Caki2 (cell line): Measurements from ENCODE around the gene STMP1. TPM values are rescaled to one million over a fixed set of nuclear protein-coding genes. Genes with fewer than 3 reads are reported as not detected.

Source experiments
- DNase-seq: peaks from one replicate; pipeline ENCODE4 v3.0.0-alpha.2; 2015; ENCODE audit warnings: low read depth
- in situ Hi-C: cut with HindIII; loops from 2 replicates; pipeline ENCODE4 v1.10.0; 2016; ENCODE audit warnings: low sequenced_read_pairs, low pct_unique_long_range_greater_than_20kb, mixed read lengths
- total RNA-seq: library from RNA; depleted of rRNA; stranded (reverse); fragments of >200 nt; shearing (Covaris generic); gene quantifications from 2 replicates; pipeline ENCODE4 v1.2.3, GENCODE V29; 2014; ENCODE audit warnings: low replicate concordance; rRNA removed

Gene STMP1
- total RNA-seq, 1 experiment from 2014 or later, result 29.9 TPM

DNA sequence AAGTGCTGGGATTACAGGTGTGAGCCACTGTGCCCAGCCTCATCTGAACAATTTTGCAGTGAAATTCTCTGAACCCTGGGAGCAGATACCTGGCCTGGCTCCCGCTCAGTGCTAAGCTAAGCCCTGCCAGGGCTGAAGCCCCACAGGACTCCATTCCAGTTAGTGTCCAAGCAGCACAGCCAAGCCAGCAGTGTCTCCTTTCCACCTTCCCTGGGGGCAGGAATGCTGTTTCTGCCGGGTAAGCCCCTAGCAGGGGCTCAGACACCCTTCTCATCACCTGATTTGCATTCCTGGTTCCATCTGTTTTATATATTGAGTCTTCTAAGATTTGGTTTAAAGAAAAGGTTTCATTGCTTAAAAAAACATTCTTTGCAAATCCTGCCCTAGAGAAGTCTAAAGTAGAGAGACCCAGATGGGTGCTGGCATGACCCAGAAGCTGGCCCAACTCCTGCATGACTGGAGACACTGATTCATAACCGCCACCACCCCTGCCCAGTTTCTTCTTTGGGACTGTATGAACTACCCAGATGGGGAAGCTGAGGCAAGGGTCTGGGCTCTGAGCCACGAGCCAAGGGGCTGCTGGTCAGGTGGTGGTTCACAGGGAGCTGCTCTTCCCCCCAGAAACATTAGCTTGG, 51.6 kb downstream of the STMP1 start:
- in situ Hi-C loops, result no loop called here
- DNase-seq, result no peak

GRCh38 chr7:135714534-135715009, 52.3 kb downstream of the STMP1 start:
- peak; percentile 39 for DNase-seq
- in situ Hi-C loops, result no loop called here

- in situ Hi-C loops, result no loop called here
- DNase-seq, result no peak
Measured at GRCh38 chr7:135715055-135715522, 52.8 kb downstream of the STMP1 start.

DNA sequence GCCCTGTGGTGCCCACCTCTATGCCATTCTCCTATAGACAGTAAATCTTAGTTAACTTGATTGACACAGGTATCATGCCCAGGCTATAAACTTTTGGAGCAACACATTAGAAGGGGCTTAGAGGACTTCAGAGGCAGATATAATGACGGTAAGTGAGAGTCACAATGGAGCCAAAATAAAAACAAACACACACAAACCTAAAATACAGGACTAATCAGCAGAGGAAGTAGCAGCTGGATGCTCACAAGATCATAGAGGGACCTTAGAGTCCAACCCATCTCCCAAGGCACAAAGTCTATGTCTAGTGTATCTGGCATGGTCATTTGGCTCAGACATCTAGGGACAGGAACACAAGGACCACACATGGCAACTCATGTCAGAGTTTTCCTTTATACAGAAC, 53.4 kb downstream of the STMP1 start:
- no peak for DNase-seq
- in situ Hi-C loops, result no loop called here

DNA sequence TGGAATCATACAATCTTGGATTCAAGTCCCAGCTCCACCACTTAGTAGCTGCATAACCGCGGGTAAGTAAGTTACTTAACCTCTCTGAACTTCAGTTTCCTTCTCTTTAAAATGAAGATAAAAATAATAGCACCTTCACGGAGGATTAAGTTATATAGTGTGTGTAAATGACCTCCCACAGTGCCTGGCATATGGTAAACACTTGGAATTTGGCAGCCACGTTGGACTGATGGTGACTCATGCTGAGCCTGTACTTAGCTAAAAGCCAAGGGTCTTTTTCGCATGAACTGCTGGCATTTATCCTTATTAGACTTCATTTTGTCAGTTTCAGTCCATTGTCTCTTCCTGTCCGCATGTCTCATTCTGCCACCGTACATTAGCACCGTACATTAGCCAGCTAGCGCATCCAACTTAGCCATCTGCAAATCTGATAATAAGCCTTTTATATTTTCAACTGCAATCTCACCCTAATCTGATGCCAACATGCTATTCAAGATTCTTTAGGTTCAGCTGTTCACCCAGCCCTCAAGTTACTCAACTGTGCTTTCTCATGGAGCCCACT, 54.4 kb downstream of the STMP1 start:
- in situ Hi-C loops, result no loop called here
- no peak for DNase-seq

DNA sequence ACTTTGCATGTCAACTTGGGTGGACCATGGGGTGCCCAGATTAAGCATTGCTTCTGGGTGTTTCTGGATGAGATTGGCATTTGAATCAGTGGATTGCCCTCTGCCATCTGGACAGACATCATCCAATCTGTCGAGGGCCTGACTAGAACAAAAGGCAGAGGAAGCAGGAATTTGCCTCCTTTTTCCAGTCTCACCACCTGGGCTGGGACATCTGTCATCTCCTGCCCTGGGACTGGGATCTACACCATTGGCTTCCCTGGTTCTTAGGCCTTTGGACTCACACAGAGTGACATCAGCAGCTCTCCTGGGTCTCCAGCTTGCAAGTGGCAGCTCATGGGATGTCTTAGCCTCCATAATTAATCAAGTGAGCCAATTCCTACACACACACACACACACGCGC, 55.4 kb downstream of the STMP1 start:
- no peak for DNase-seq
- in situ Hi-C loops, result no loop called here

DNA sequence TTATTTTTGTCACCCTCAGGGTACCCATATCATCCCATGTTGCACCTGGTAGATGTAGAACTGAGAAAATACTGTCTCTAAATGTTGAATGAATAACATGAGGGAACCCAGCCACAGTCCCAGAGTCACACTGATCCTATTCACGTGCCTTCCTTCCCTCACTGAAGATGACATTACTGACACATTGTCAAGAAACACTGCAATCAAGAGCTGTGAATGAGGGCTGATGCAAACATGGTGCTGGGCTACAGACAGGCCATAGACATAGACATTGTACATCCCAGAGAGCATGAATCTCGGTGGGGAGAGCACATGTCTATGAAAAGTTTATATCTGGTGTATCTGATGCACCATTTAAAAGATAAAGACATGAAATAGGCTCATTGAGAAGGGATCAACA, 55.9 kb downstream of the STMP1 start:
- in situ Hi-C loops, result no loop called here
- DNase-seq, result no peak

GRCh38 chr7:135718794-135719437, 56.6 kb downstream of the STMP1 start:
- no peak for DNase-seq
- in situ Hi-C loops, result no loop called here

DNA sequence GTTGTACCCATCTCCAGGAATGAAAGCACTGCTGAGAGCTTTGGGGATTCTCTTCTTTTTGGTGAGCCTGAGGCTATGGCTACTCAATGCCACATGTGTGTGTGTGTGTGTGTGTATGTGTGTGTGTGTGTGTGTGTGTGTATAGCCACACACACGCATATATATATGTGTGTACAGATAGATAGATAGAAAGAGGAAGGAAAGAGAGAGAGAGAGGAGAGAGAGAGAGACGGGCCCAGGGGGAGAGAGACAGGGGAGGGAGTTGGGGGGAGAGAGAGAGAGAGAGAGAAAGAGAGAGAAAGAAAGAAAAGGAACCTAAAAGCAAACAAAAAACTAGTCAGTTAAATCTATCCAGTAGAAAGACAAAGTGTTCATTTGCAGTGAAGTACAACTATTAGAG, 57.4 kb downstream of the STMP1 start:
- DNase-seq, result no peak

DNA sequence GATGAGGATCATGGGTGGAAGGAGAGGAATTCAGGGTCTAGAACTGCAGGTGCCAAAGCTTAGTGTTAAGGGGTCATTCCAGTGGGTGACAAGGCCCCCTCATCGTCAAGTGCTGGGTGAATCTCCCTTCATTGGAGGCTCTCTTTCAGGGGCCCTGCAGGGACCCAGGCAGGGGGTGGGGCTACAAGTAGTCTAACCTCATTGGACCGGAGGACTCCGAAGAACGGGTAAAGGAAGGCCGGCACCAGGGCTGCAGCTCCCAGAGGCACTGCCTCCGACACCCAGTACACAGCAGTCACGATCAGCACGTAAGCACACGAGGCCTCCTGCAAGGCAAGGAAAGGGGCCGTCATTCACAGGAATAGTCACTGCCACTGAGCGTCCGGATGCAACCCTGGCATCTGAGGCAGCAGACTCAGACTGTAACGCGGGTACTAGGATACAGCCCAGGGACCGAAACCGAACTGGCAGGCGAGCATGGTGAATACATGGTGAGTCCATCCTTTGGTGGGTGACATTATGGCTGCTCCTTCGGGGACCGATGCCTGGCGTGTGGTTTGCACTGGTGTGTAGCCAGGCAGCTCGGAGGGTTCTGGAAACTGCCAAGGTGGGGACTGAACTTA, 59.0 kb downstream of the STMP1 start:
- no peak for DNase-seq
- in situ Hi-C loops, result no loop called here

More for the DNA sequence above, 57.4 kb downstream of the STMP1 start:
- in situ Hi-C loops, result no loop called here

DNA sequence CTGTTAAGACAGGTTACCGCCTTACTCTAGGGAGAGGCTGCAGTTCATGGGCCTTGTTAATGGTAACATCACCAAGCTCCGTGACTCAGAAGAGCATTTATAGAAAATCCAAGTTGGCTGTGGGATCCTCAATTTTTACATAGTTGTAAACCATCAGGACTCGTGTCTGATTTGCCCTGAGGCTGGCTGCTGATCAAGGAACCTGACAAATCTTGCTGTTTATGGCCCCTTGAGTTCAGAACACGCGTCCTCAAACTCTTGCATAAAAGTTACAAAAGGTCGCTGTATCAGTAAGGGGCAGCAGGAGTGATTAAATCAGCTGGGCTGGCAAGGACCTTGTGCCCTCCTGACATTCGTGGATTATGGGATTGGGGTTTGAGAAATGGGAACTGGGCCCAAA, 61.1 kb downstream of the STMP1 start:
- in situ Hi-C loops, result no loop called here
- DNase-seq, result no peak

Other genes starting within 250 kb of the STMP1 start
- 2.0 and 2.9 TPM in 2 replicates for gene CNOT4, start 152.4 kb upstream of the STMP1 start, total RNA-seq
- gene NUP205, start 104.6 kb upstream of the STMP1 start, total RNA-seq, result 27.3 and 38.6 TPM in 2 replicates
- gene SLC13A4, start 65.7 kb downstream of the STMP1 start, total RNA-seq, result not detected in 2 replicates
- gene FAM180A, start 86.3 kb downstream of the STMP1 start, total RNA-seq, result 0.84 TPM in 1 of 2 replicates, not detected in the other